Measurements from ENCODE around the gene TRIOBP. TPM values are rescaled to one million over a fixed set of nuclear protein-coding genes. Genes with fewer than 3 reads are reported as not detected.

TRIOBP gene
- total and polyA plus RNA-seq, 2 of the 13 experiments (the other 11 are each of a cell fraction or from before 2014, with no cell fraction given) = 6.1 to 15.4 TPM

GRCh38 chr22:37802310-37803194, 105.7 kb downstream of the TRIOBP start (continued):
- TF ChIP-seq, protein P1, sequence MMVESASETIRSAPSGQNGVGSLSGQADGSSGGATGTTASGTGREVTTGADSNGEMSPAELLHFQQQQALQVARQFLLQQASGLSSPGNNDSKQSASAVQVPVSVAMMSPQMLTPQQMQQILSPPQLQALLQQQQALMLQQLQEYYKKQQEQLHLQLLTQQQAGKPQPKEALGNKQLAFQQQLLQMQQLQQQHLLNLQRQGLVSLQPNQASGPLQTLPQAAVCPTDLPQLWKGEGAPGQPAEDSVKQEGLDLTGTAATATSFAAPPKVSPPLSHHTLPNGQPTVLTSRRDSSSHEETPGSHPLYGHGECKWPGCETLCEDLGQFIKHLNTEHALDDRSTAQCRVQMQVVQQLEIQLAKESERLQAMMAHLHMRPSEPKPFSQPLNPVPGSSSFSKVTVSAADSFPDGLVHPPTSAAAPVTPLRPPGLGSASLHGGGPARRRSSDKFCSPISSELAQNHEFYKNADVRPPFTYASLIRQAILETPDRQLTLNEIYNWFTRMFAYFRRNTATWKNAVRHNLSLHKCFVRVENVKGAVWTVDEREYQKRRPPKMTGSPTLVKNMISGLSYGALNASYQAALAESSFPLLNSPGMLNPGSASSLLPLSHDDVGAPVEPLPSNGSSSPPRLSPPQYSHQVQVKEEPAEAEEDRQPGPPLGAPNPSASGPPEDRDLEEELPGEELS (CRISPR knock-in tag; IDR thresholded peaks at IDR 0.05) = no peak
- TF ChIP-seq HNRNPL (IDR thresholded peaks at IDR 0.05; ENCODE audit: low read depth, low read length) (no peak), CSRNP2 (CRISPR knock-in tag; conservative IDR thresholded peaks at IDR 0.05; ENCODE audit: low read depth) (no peak), ZNF775 (CRISPR knock-in tag; IDR thresholded peaks at IDR 0.05; ENCODE audit: borderline replicate concordance) (no peak), E2F1 (CRISPR knock-in tag; IDR thresholded peaks at IDR 0.05) (no peak), GPN1 (CRISPR knock-in tag; IDR thresholded peaks at IDR 0.05; ENCODE audit: borderline replicate concordance) (no peak), BORCS8-MEF2B (CRISPR knock-in tag; IDR thresholded peaks at IDR 0.05) (no peak; the same call in 1 of the 2 replicates), SNAPC5 (CRISPR knock-in tag; IDR thresholded peaks at IDR 0.05; ENCODE audit: borderline replicate concordance) (0 out of 2 replicates have a peak, but pooled peaks have one; percentile 17), IRX3 (CRISPR knock-in tag; IDR thresholded peaks at IDR 0.05; ENCODE audit: borderline replicate concordance, low read depth) (no peak), ZNF17 (CRISPR knock-in tag; IDR thresholded peaks at IDR 0.05) (no peak), TOE1 (CRISPR knock-in tag; IDR thresholded peaks at IDR 0.05) (no peak), ZBTB3 (CRISPR knock-in tag; IDR thresholded peaks at IDR 0.05; ENCODE audit: borderline replicate concordance, low read depth) (no peak), HOXA9 (CRISPR knock-in tag; IDR thresholded peaks at IDR 0.05; ENCODE audit: borderline replicate concordance) (no peak), TAF1 (CRISPR knock-in tag; IDR thresholded peaks at IDR 0.05) (peak; percentile 66), MTA3 (CRISPR knock-in tag; IDR thresholded peaks at IDR 0.05) (no peak), ASH2L (IDR thresholded peaks at IDR 0.05; ENCODE audit: insufficient read length, low read depth, low read length) (no peak), MIER3 (CRISPR knock-in tag; IDR thresholded peaks at IDR 0.05; ENCODE audit: borderline replicate concordance) (no peak), ARNT (IDR thresholded peaks at IDR 0.05) (no peak), POLR2G (IDR thresholded peaks at IDR 0.05; ENCODE audit: low read depth, low read length) (0 out of 2 replicates have a peak, but pooled peaks have one; percentile 21)
- TF ChIP-seq, protein P2, sequence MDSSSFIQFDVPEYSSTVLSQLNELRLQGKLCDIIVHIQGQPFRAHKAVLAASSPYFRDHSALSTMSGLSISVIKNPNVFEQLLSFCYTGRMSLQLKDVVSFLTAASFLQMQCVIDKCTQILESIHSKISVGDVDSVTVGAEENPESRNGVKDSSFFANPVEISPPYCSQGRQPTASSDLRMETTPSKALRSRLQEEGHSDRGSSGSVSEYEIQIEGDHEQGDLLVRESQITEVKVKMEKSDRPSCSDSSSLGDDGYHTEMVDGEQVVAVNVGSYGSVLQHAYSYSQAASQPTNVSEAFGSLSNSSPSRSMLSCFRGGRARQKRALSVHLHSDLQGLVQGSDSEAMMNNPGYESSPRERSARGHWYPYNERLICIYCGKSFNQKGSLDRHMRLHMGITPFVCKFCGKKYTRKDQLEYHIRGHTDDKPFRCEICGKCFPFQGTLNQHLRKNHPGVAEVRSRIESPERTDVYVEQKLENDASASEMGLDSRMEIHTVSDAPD (CRISPR knock-in tag; IDR thresholded peaks at IDR 0.05) = no peak
- TF ChIP-seq, protein P3, sequence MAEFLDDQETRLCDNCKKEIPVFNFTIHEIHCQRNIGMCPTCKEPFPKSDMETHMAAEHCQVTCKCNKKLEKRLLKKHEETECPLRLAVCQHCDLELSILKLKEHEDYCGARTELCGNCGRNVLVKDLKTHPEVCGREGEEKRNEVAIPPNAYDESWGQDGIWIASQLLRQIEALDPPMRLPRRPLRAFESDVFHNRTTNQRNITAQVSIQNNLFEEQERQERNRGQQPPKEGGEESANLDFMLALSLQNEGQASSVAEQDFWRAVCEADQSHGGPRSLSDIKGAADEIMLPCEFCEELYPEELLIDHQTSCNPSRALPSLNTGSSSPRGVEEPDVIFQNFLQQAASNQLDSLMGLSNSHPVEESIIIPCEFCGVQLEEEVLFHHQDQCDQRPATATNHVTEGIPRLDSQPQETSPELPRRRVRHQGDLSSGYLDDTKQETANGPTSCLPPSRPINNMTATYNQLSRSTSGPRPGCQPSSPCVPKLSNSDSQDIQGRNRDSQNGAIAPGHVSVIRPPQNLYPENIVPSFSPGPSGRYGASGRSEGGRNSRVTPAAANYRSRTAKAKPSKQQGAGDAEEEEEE (CRISPR knock-in tag; IDR thresholded peaks at IDR 0.05; ENCODE audit: borderline replicate concordance) = no peak
